ENCODE results near the gene ERN2. TPM values are rescaled to one million over a fixed set of nuclear protein-coding genes. Genes with fewer than 3 reads are reported as not detected.

The ERN2 gene
- total and polyA plus RNA-seq, 2 of the 13 experiments (the other 11 are each of a cell fraction or from before 2014, with no cell fraction given): 2.2 to 3.5 TPM

DNA sequence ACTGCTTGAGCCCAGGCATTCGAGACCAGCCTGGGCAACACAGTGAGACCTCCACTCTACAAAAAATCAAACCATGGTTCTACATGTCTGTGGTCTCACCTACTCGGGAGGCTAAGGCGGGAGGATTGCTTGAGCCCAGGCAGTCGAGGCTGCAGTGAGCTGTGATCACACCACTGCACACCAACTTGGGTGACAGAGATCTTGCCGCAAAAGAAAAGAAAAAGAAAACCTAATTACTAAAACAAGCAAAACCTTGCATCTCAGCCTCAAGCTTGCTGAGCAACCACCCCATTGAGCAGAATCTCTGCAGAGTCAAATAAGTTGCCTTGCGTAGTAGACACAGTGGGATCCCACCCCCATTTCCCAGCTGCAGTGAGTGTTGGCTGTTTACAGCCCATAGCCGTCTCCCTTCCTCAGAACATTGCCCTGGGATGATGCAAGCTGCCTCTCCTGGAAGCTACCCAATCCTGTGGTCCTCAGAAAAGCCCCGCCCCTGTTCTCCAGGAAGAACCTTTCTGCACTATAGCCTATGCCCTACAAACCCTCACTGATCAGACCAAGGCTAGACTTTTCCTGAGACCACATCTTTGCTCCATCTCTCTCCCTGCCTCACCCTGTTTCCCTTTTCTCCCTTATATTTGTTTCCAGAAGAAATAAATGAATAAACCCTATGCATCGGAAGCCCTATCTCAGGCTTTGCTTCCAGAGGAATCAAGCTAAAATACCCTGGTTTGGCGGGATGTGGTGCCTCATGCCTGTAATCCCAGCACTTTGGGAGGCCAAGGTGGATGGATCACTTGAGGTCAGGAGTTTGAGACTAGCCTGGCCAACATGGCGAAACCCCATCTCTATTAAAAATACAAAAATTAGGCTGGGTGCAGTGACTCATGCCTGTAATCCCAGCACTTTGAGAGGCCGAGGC, 16.7 kb upstream of the ERN2 start (continued):
- TF ChIP-seq, protein P1, sequence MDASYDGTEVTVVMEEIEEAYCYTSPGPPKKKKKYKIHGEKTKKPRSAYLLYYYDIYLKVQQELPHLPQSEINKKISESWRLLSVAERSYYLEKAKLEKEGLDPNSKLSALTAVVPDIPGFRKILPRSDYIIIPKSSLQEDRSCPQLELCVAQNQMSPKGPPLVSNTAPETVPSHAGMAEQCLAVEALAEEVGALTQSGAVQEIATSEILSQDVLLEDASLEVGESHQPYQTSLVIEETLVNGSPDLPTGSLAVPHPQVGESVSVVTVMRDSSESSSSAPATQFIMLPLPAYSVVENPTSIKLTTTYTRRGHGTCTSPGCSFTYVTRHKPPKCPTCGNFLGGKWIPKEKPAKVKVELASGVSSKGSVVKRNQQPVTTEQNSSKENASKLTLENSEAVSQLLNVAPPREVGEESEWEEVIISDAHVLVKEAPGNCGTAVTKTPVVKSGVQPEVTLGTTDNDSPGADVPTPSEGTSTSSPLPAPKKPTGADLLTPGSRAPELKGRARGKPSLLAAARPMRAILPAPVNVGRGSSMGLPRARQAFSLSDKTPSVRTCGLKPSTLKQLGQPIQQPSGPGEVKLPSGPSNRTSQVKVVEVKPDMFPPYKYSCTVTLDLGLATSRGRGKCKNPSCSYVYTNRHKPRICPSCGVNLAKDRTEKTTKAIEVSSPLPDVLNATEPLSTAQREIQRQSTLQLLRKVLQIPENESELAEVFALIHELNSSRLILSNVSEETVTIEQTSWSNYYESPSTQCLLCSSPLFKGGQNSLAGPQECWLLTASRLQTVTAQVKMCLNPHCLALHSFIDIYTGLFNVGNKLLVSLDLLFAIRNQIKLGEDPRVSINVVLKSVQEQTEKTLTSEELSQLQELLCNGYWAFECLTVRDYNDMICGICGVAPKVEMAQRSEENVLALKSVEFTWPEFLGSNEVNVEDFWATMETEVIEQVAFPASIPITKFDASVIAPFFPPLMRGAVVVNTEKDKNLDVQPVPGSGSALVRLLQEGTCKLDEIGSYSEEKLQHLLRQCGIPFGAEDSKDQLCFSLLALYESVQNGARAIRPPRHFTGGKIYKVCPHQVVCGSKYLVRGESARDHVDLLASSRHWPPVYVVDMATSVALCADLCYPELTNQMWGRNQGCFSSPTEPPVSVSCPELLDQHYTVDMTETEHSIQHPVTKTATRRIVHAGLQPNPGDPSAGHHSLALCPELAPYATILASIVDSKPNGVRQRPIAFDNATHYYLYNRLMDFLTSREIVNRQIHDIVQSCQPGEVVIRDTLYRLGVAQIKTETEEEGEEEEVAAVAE (CRISPR knock-in tag; IDR thresholded peaks at IDR 0.05; ENCODE audit: borderline replicate concordance): no peak
- TF ChIP-seq PHF20 (CRISPR knock-in tag; IDR thresholded peaks at IDR 0.05) (0 out of 2 replicates have a peak, but pooled peaks have one; percentile 47), HOXA3 (CRISPR knock-in tag; IDR thresholded peaks at IDR 0.05) (no peak), ZNF280D (CRISPR knock-in tag; IDR thresholded peaks at IDR 0.05) (no peak; the same call in 1 of the 2 replicates), SATB2 (CRISPR knock-in tag; IDR thresholded peaks at IDR 0.05) (no peak), ARNTL (CRISPR knock-in tag; IDR thresholded peaks at IDR 0.05) (no peak), THAP11 (CRISPR knock-in tag; IDR thresholded peaks at IDR 0.05) (peak; percentile 42; the same call in 1 of the 2 replicates), ZNF792 (CRISPR knock-in tag; IDR thresholded peaks at IDR 0.05) (0 out of 2 replicates have a peak, but pooled peaks have one; percentile 51), UBTF (CRISPR knock-in tag; IDR thresholded peaks at IDR 0.05) (no peak), ZBTB21 (CRISPR knock-in tag; IDR thresholded peaks at IDR 0.05) (no peak), TCF7 (IDR thresholded peaks at IDR 0.05; ENCODE audit: low read depth) (no peak), ZNF710 (CRISPR knock-in tag; IDR thresholded peaks at IDR 0.05; ENCODE audit: borderline replicate concordance) (no peak), PAF1 (CRISPR knock-in tag; IDR thresholded peaks at IDR 0.05) (no peak), ZNF282 (IDR thresholded peaks at IDR 0.05; ENCODE audit: partially characterized antibody) (no peak), ZNF256 (CRISPR knock-in tag; conservative IDR thresholded peaks at IDR 0.05) (no peak), ZNF383 (CRISPR knock-in tag; IDR thresholded peaks at IDR 0.05; ENCODE audit: borderline replicate concordance) (no peak), POLR2AphosphoS2 (IDR thresholded peaks at IDR 0.05; ENCODE audit: low read depth, low read length) (no peak)

Measured in HepG2 (cell line).